Neutrophil (primary cell): ENCODE measurements around the gene GRIA1.

Experiments used
- H3K27ac ChIP-seq: fragments of 200-600 bp; sonication (generic); 2 replicates; pipeline ENCODE4 v1.5.1; 2016; ENCODE audit warnings: mild to moderate bottlenecking, moderate library complexity
- H3K27me3 ChIP-seq: fragments of 200-600 bp; sonication (generic); 2 replicates; pipeline ENCODE4 v1.6.0; 2016; ENCODE audit warnings: mild to moderate bottlenecking
- H3K36me3 ChIP-seq: fragments of 200-600 bp; sonication (generic); 2 replicates; pipeline ENCODE4 v1.5.1; 2017
- H3K4me1 ChIP-seq, 2 experiments: fragments of 200-600 bp in 1 of 2; sonication (generic) in 1 of 2; 1 replicate in 1 of 2; 2 replicates in 1 of 2; pipeline versions ENCODE4 v1.5.1 to v1.6.1; 2013 to 2016; ENCODE audit warnings: low read depth in 1 of 2, low read length in 1 of 2, mild to moderate bottlenecking in 1 of 2, moderate library complexity in 1 of 2; ENCODE audit not compliant: control insufficient read depth in 1 of 2, insufficient read depth in 1 of 2
- H3K4me3 ChIP-seq, 2 experiments: fragments of 200-600 bp in 1 of 2; sonication (generic) in 1 of 2; 1 replicate in 1 of 2; 2 replicates in 1 of 2; pipeline ENCODE4 v1.5.1; 2013 to 2016; ENCODE audit warnings: low read depth in 1 of 2, low read length in 1 of 2, mild to moderate bottlenecking in 1 of 2, moderate library complexity in 1 of 2
- H3K9me3 ChIP-seq: fragments of 200-600 bp; sonication (generic); 2 replicates; pipeline ENCODE4 v1.5.1; 2016
- TF ChIP-seq, protein P1 (sequence below): fragments of 200-600 bp; sonication (generic); IDR thresholded peaks from 2 replicates; pipeline ENCODE4 v1.5.1; 2016; ENCODE audit warnings: antibody characterized with exemption

The GRIA1 gene

DNA sequence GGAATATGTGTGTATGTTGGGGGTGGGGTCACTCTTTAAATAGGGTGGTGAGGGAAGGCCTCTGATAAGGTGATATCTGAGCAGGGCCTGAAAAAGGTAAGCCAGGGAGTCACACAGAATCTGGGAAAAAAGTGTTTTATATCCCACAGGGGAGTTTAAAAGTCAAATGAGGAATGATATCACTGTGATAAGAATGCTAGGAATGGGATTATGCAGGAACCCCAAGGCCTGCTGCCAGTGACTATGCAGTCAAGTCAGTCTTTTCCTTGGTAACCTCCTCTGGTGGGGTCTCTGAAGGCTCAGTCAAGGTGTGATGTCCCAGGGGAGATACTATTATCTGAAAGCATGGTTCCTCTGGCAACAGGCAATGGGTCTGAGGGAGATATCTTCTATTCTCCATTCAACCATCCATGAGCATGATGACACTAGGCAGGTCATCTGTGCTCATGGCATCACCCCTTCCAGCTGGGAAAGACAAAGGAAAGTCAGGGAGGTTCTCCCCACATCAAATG lies 53.5 kb downstream of the GRIA1 start:
- Histone ChIP-seq H3K4me3 (no peak overlapping the region), H3K36me3 (no peaks in the 10 kb centered on the region), H3K27ac (no peak overlapping the region), H3K9me3 (no peaks in the 10 kb centered on the region), H3K4me1 (no peaks in the 10 kb centered on the region), H3K27me3 (no peaks in the 10 kb centered on the region)
- TF ChIP-seq, protein P1, sequence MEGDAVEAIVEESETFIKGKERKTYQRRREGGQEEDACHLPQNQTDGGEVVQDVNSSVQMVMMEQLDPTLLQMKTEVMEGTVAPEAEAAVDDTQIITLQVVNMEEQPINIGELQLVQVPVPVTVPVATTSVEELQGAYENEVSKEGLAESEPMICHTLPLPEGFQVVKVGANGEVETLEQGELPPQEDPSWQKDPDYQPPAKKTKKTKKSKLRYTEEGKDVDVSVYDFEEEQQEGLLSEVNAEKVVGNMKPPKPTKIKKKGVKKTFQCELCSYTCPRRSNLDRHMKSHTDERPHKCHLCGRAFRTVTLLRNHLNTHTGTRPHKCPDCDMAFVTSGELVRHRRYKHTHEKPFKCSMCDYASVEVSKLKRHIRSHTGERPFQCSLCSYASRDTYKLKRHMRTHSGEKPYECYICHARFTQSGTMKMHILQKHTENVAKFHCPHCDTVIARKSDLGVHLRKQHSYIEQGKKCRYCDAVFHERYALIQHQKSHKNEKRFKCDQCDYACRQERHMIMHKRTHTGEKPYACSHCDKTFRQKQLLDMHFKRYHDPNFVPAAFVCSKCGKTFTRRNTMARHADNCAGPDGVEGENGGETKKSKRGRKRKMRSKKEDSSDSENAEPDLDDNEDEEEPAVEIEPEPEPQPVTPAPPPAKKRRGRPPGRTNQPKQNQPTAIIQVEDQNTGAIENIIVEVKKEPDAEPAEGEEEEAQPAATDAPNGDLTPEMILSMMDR = no peak

DNA sequence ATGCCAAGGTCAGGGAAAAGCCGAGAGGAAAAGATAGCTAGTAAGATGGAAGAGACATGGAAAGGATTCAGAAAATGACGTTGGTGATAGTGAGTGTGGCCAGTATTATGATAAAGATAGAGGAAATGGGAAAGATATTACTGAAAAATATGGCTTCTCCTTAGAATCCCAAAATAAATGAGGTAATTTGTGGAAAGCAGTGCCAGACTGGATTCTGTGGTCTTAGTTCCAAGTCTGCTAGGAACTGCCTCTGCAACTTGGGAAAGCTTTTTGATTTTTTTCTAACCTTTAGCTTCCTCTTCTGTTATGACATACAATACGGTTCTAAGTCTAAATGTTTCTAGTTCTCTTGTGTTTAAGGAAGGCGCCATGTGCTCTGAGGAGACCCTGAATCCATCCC lies 54.2 kb downstream of the GRIA1 start:
- no peaks in the 10 kb centered on the region for H3K4me1 ChIP-seq
- no peaks in the 10 kb centered on the region for H3K36me3 ChIP-seq
- no peaks in the 10 kb centered on the region for H3K27me3 ChIP-seq
- TF ChIP-seq, protein P1 = no peak
- no peaks in the 10 kb centered on the region for H3K9me3 ChIP-seq
- H3K4me3 ChIP-seq = no peak overlapping the region
- no peak overlapping the region for H3K27ac ChIP-seq

DNA sequence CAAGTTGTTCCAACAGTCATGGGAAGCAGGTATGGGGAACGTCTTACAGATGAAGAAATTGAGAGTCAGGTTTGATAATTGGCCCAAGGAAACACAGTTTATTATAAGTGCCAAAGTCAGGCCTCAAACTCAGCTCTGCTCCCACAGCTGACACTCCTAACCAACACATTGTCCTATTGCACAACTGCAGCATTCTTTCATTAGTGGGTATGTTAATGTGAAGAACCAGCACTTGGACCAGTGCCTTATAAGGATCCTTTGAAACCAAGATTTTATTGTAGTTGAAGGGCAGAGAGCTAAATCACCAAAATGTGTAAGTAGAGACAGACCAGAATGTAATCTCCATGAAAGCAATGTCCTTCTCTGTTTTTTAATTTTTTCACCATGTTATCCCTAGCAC lies 56.1 kb downstream of the GRIA1 start:
- no peaks in the 10 kb centered on the region for H3K9me3 ChIP-seq
- no peaks in the 10 kb centered on the region for H3K4me1 ChIP-seq
- TF ChIP-seq, protein P1 = no peak
- H3K27ac ChIP-seq = no peak overlapping the region
- H3K4me3 ChIP-seq = no peak overlapping the region
- H3K27me3 ChIP-seq = no peaks in the 10 kb centered on the region
- no peaks in the 10 kb centered on the region for H3K36me3 ChIP-seq

DNA sequence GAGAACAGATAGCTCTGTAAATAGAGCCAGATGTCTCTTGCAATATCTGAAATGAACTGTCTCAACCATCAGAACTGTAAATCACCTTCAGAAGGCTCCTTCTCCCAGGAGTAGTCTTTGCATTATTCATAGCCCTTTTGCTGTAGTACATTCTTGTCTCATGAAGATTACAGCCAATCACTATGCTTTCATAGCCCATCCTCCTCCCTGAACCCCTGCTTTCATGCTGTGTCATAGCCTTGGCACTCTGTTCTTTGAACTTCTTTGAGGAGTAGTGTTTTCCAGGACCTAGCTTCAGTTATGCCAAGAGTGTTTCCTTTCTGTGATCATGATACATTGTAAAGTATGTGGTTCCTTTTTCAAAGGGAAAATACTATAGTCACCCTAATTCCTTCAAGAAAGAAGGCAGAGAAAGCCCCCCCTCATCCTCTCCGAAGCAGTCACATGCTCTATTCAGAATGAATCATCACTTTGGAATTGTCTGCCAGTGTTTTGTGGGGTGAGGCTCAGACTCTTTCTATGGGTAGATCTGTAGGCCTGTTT lies 61.1 kb downstream of the GRIA1 start:
- H3K27me3 ChIP-seq = no peaks in the 10 kb centered on the region
- no peaks in the 10 kb centered on the region for H3K36me3 ChIP-seq
- TF ChIP-seq, protein P1 = no peak
- H3K4me1 ChIP-seq = no peaks in the 10 kb centered on the region
- no peak overlapping the region for H3K4me3 ChIP-seq
- H3K9me3 ChIP-seq = no peaks in the 10 kb centered on the region
- no peak overlapping the region for H3K27ac ChIP-seq

DNA sequence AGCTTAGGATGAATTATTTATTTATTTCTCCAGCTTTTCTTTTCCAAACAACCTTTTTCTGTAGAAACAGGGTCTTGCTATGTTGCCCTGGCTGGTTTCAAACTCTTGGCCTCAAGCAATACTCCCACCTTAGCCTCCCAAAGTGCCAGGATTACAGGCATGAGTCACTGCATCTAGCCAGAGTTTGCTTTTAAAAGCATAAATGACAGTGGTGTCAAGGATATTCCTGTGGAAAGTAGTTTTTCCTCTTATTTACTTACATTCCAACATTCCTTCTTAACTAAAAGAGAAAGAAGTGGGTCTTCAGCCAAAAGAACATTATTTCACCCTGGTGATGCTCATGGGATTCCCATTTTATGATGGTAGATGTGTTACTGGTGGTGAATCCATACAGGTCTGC lies 62.4 kb downstream of the GRIA1 start:
- no peak overlapping the region for H3K4me3 ChIP-seq
- no peaks in the 10 kb centered on the region for H3K27me3 ChIP-seq
- no peak overlapping the region for H3K27ac ChIP-seq
- H3K36me3 ChIP-seq = no peaks in the 10 kb centered on the region
- TF ChIP-seq, protein P1 = no peak
- no peaks in the 10 kb centered on the region for H3K4me1 ChIP-seq
- H3K9me3 ChIP-seq = no peaks in the 10 kb centered on the region
